Mucosa of rectum (tissue), 2 donors: ENCODE measurements around the gene TNFRSF19.

Experiments
- H3K27ac ChIP-seq, 2 donors: one replicate each; pipeline ENCODE4 v1.7.0; 2013; ENCODE audit warnings: inconsistent platforms in 2 of 2, low read depth in 2 of 2, low read length in 2 of 2
- H3K27me3 ChIP-seq, 2 donors: one replicate each; pipeline ENCODE4 v1.7.0; 2013; ENCODE audit warnings: low read length in 2 of 2; ENCODE audit not compliant: control insufficient read depth in 2 of 2, insufficient read depth in 2 of 2
- H3K36me3 ChIP-seq, 2 donors: one replicate each; pipeline ENCODE4 v1.7.0; 2013; ENCODE audit warnings: low read length in 2 of 2; ENCODE audit not compliant: control insufficient read depth in 2 of 2, insufficient read depth in 2 of 2
- H3K4me1 ChIP-seq, 2 donors: one replicate each; pipeline ENCODE4 v1.7.0; 2013; ENCODE audit warnings: low read length in 2 of 2, mild to moderate bottlenecking in 1 of 2; ENCODE audit not compliant: control insufficient read depth in 2 of 2, insufficient read depth in 2 of 2
- H3K4me3 ChIP-seq, 2 donors: one replicate each; pipeline ENCODE4 v1.7.0; 2013; ENCODE audit warnings: low read length in 2 of 2
- H3K9ac ChIP-seq, 2 donors: one replicate each; pipeline ENCODE4 v1.7.0; 2013; ENCODE audit warnings: low read length in 2 of 2, low read depth in 1 of 2, mild to moderate bottlenecking in 1 of 2
- H3K9me3 ChIP-seq, 2 donors: one replicate each; pipeline ENCODE4 v1.7.0; 2013; ENCODE audit warnings: low read length in 2 of 2; ENCODE audit not compliant: control insufficient read depth in 2 of 2
- donor health status: healthy.
- donor health status: Normal muscosa, but diverticular disease.

Gene TNFRSF19

DNA sequence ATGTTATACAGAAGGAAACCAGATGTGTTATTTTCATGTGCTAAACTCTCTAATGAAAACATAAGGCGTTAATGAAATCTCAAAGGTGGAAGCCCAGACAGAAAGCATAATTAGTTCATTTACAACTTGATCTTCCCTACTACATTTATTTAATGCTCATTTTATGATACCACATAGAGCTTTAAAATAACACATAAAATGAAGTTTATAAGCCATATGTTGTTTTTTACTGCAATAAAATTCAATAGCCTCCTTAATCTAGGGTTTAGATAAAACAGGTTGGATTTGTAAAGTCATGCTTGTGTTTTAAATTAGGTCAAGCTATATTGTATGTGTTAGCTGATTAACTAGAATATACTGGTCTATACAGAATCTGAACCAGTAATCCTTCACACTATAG, 81.2 kb downstream of the TNFRSF19 start:
- H3K27ac ChIP-seq, result no peak overlapping the region
- H3K36me3 ChIP-seq, result no peaks in the 10 kb centered on the region
- no peak overlapping the region for H3K4me3 ChIP-seq
- H3K9me3 ChIP-seq, result no peaks in the 10 kb centered on the region
- H3K4me1 ChIP-seq, result no peaks in the 10 kb centered on the region
- no peak overlapping the region for H3K9ac ChIP-seq
- no peaks in the 10 kb centered on the region for H3K27me3 ChIP-seq

DNA sequence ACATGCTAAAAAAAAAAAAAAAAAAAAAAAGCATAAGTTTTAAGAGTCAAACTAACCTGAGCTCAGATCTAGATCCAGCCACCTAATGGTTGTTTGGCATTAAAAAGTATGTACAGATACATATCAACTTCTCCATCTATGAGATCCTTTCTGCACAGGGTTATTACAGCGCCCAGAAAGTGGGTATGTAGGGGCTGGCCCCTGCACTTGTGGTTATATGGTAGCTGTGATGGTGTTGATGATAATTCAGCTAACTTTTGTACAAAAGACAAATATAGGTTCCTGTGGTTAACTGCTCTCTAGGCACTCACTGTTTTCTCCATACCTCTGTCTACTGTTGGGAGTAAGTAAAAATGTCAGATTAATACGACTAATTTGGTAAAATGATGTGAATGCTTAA, 81.7 kb downstream of the TNFRSF19 start:
- Histone ChIP-seq H3K27ac (no peak overlapping the region), H3K9ac (no peak overlapping the region), H3K9me3 (no peaks in the 10 kb centered on the region), H3K27me3 (no peaks in the 10 kb centered on the region), H3K36me3 (no peaks in the 10 kb centered on the region), H3K4me3 (no peak overlapping the region), H3K4me1 (no peaks in the 10 kb centered on the region)

- Histone ChIP-seq H3K9me3 (no peaks in the 10 kb centered on the region), H3K4me1 (no peaks in the 10 kb centered on the region), H3K36me3 (no peaks in the 10 kb centered on the region), H3K27me3 (no peaks in the 10 kb centered on the region), H3K4me3 (no peak overlapping the region), H3K27ac (no peak overlapping the region), H3K9ac (no peak overlapping the region)
Measured at GRCh38 chr13:23652909-23653726, 82.9 kb downstream of the TNFRSF19 start.

- H3K27me3 ChIP-seq, result no peaks in the 10 kb centered on the region
- no peaks in the 10 kb centered on the region for H3K4me1 ChIP-seq
- no peak overlapping the region for H3K9ac ChIP-seq
- H3K27ac ChIP-seq, result no peak overlapping the region
- no peaks in the 10 kb centered on the region for H3K36me3 ChIP-seq
- H3K4me3 ChIP-seq, result no peak overlapping the region
- no peaks in the 10 kb centered on the region for H3K9me3 ChIP-seq
Measured at GRCh38 chr13:23654111-23655110, 84.2 kb downstream of the TNFRSF19 start.

DNA sequence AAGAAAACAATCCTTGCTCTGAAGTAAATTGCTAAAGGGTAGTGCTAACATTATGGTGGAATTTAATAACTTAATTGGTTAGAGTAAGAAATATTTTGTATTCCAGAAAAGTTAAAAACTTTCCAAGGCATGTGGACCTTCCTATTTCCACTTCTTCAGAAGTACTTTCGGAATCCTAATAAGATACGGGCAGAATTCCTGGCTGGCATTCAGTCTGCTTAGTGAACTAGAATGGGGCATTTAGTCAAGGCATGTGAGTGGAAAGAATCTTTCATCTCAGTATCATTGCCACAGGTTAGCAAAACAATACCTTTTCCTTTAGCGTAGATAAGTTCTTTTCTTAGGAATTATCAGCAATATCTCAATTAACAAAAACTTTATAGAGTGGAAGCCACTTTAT, 85.1 kb downstream of the TNFRSF19 start:
- Histone ChIP-seq H3K9me3 (no peaks in the 10 kb centered on the region), H3K9ac (no peak overlapping the region), H3K4me3 (no peak overlapping the region), H3K27me3 (no peaks in the 10 kb centered on the region), H3K27ac (no peak overlapping the region), H3K4me1 (no peaks in the 10 kb centered on the region), H3K36me3 (no peaks in the 10 kb centered on the region)

DNA sequence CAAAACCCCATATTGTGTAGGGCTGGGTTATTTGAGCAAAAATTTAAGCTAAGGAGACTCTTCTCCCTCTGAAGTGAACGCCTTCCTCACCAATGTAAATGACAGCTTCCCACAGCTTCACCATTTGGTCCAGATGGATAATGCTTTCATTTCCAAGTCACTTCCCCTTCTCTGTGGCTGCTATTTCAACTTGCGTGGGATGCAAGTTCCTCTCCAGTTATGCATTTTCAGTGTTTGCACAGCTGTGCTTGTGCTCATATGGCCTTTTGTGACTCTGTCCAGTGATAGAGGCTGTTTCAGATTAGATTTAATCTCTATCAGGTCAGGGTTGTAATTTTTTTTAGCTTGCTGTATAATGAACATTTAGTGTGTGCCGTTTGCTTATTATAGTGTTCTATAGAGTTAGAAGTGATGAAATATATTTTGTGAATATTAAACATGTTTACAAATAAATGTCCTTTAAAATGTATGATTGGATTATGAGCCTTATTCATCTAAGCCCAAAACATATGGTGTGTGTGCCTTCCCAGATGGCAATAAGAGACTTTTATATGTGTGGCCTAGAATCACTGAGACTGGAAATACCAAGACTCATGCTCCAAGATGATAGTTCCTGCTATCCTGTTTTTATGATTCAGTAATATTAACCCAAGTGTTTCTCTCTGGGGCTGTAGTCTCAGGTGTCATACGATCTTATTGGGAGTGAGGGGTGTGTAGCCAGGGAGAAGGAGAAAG, 86.6 kb downstream of the TNFRSF19 start:
- no peaks in the 10 kb centered on the region for H3K4me1 ChIP-seq
- no peaks in the 10 kb centered on the region for H3K36me3 ChIP-seq
- no peak overlapping the region for H3K27ac ChIP-seq
- H3K27me3 ChIP-seq, result no peaks in the 10 kb centered on the region
- H3K9ac ChIP-seq, result no peak overlapping the region
- no peaks in the 10 kb centered on the region for H3K9me3 ChIP-seq
- no peak overlapping the region for H3K4me3 ChIP-seq

DNA sequence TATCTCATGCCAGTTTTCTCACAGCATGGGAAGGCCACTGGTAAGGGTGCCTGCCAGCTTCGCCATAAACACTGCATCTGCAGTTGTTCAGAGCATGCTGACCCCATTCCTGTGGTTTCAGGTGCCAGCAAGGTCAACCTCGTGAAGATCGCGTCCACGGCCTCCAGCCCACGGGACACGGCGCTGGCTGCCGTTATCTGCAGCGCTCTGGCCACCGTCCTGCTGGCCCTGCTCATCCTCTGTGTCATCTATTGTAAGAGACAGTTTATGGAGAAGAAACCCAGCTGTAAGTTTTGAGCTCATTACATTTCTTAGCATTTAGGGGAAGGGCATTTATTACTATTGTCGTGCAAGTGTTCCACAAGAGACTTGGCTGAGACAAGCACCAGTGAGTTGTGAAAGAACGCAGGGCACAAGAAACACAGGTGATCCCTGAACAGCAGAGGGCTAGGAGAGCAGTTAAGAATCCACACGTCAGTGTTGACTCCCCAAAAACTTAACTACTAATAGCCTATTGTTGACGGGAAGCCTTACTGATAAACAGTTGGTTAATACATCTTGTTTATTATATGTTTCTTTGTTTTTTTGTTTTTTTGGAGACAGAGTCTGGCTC, 88.8 kb downstream of the TNFRSF19 start:
- Histone ChIP-seq H3K36me3 (no peaks in the 10 kb centered on the region), H3K9me3 (no peaks in the 10 kb centered on the region), H3K27me3 (no peaks in the 10 kb centered on the region), H3K4me1 (no peaks in the 10 kb centered on the region), H3K4me3 (no peak overlapping the region), H3K9ac (no peak overlapping the region), H3K27ac (no peak overlapping the region)

GRCh38 chr13:23660249-23660648, 90.0 kb downstream of the TNFRSF19 start:
- no peaks in the 10 kb centered on the region for H3K36me3 ChIP-seq
- no peaks in the 10 kb centered on the region for H3K27me3 ChIP-seq
- H3K27ac ChIP-seq, result no peak overlapping the region
- no peak overlapping the region for H3K9ac ChIP-seq
- H3K4me1 ChIP-seq, result no peaks in the 10 kb centered on the region
- H3K4me3 ChIP-seq, result no peak overlapping the region
- no peaks in the 10 kb centered on the region for H3K9me3 ChIP-seq

DNA sequence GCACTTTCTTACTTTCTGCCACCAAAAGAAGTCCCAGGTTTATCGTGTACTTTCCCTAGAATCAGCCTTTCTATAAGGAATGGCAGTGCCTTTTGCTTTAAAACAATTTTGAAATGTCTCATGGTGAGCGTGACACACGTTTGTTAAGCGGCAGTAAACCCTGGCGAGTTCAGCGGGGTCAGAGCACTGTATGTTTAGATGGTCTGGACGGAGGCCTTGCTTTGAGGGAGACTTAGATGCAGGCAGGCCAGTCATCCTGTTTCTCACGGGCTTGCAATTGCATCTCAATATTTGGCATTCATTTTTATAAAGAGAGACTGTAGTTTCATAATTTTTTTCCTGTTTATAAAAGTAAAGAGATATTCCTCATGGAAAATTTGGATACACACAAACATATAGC, 96.4 kb downstream of the TNFRSF19 start:
- H3K27ac ChIP-seq, result no peak overlapping the region
- H3K27me3 ChIP-seq, result no peaks in the 10 kb centered on the region
- no peaks in the 10 kb centered on the region for H3K4me1 ChIP-seq
- H3K36me3 ChIP-seq, result no peaks in the 10 kb centered on the region
- H3K9ac ChIP-seq, result no peak overlapping the region
- H3K4me3 ChIP-seq, result no peak overlapping the region
- no peaks in the 10 kb centered on the region for H3K9me3 ChIP-seq
